ENCODE results near the gene CPAMD8.

The CPAMD8 gene

GRCh38 chr19:16874250-16874977, 152.2 kb downstream of the CPAMD8 start:
- no peak for DNase-seq (ENCODE audit: low read depth)
- no peak for TF ChIP-seq CTCF (IDR thresholded peaks at IDR 0.05; ENCODE audit: control insufficient read depth, insufficient read depth, low read depth, low read length, missing control alignments)
- H3K4me3 ChIP-seq (ENCODE audit: control insufficient read depth, low read depth, low read length), result no peak overlapping the region

GRCh38 chr19:16873594-16873993, 153.0 kb downstream of the CPAMD8 start:
- no peak for DNase-seq (ENCODE audit: low read depth)
- H3K4me3 ChIP-seq (ENCODE audit: control insufficient read depth, low read depth, low read length), result no peak overlapping the region
- TF ChIP-seq CTCF (IDR thresholded peaks at IDR 0.05; ENCODE audit: control insufficient read depth, insufficient read depth, low read depth, low read length, missing control alignments), result no peak

DNA sequence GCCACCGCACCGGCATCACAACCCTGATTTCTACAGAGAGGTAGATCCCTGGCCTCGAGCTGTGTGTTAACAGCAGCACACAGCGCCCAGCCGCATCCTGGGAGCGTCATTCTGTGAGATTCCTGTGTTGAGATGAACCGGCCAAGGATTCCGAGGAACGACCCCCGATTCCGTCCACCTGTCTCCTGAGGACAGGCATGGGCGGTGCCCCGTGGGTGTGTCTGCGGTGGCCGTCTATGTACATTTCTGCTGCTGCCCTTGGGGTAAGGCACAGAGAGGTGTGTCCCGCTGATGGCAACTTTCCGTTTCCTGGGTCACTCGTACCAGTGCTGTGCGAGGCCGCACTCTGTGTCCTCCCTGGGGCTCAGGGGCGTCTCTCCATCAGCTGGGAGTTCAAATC, 153.9 kb downstream of the CPAMD8 start:
- TF ChIP-seq CTCF (IDR thresholded peaks at IDR 0.05; ENCODE audit: control insufficient read depth, insufficient read depth, low read depth, low read length, missing control alignments), result no peak
- DNase-seq (ENCODE audit: low read depth), result no peak
- no peak overlapping the region for H3K4me3 ChIP-seq (ENCODE audit: control insufficient read depth, low read depth, low read length)

GRCh38 chr19:16871871-16872270, 154.7 kb downstream of the CPAMD8 start:
- no peak overlapping the region for H3K4me3 ChIP-seq (ENCODE audit: control insufficient read depth, low read depth, low read length)
- no peak for DNase-seq (ENCODE audit: low read depth)
- TF ChIP-seq CTCF (IDR thresholded peaks at IDR 0.05; ENCODE audit: control insufficient read depth, insufficient read depth, low read depth, low read length, missing control alignments), result no peak

GRCh38 chr19:16869331-16869972, 157.2 kb downstream of the CPAMD8 start:
- H3K4me3 ChIP-seq (ENCODE audit: control insufficient read depth, low read depth, low read length), result no peak overlapping the region
- no peak for TF ChIP-seq CTCF (IDR thresholded peaks at IDR 0.05; ENCODE audit: control insufficient read depth, insufficient read depth, low read depth, low read length, missing control alignments)
- no peak for DNase-seq (ENCODE audit: low read depth)

DNA sequence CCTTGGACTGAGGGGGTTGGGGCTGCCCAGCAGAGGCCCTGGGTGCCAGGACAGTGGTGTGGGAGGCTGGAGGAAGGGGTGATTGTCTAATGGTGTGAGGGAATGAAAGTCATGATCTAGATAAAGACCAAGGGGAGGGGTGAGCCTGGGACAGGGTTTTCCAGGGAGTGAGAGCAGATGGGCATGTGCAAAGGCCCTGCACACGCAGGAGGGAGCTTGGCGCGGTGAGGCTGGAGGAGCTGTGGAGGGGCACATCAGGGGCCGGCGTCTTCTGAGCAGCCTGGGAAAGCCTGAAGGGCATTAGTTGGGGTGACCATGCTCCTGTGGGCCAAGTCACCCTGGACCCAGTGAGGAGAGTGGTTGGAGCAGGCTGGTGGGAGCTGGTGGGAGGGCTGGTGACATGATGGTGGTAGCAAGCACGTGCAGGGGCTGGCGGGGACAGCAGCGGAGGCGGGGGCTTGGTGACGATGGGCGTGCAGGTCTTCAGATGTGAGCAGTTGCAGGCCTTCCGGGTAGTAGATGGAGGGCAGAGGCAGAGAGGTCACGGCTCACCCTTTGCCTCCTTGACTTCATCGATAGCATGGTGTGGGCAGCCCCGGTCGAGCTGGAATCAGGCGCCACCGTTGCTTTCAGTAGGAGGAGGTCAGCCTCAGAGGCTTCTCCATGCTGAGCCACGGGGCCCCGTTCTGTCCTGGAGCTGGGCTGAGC, 158.0 kb downstream of the CPAMD8 start:
- no peak overlapping the region for H3K4me3 ChIP-seq (ENCODE audit: control insufficient read depth, low read depth, low read length)
- no peak for DNase-seq (ENCODE audit: low read depth)
- TF ChIP-seq CTCF (IDR thresholded peaks at IDR 0.05; ENCODE audit: control insufficient read depth, insufficient read depth, low read depth, low read length, missing control alignments), result no peak

Measured in AG09309 (cell line).